Activated naive CD8-positive, alpha-beta T cell treated with anti-CD3 and anti-CD28 coated beads, Interleukin-2, amount 50 U/mL, for 24 hours (primary cell): ENCODE results near the gene SH3YL1.

Source experiments
- ATAC-seq: fragments of 150-1000 bp; cut with Tn5 transposase; one replicate; pipeline ENCODE4 v1.10.0; 2021
- DNase-seq: peaks from one replicate; pipeline ENCODE4 v3.0.0; 2021
- H3K27ac Mint-ChIP-seq: one replicate; pipeline ENCODE4 v1.8.0; 2021; ENCODE audit warnings: mild to moderate bottlenecking, mixed read lengths
- H3K27me3 Mint-ChIP-seq: one replicate; pipeline ENCODE4 v1.8.0; 2021; ENCODE audit warnings: mixed read lengths
- H3K36me3 Mint-ChIP-seq: one replicate; pipeline ENCODE4 v1.8.0; 2021; ENCODE audit warnings: low read depth, mixed read lengths
- H3K4me1 Mint-ChIP-seq: one replicate; pipeline ENCODE4 v1.8.0; 2021; ENCODE audit warnings: mixed read lengths
- H3K4me3 Mint-ChIP-seq: one replicate; pipeline ENCODE4 v1.8.0; 2021; ENCODE audit warnings: mild to moderate bottlenecking, moderate library complexity, mixed read lengths
- H3K9me3 Mint-ChIP-seq: one replicate; pipeline ENCODE4 v1.8.0; 2021; ENCODE audit warnings: mixed read lengths

The SH3YL1 gene

DNA sequence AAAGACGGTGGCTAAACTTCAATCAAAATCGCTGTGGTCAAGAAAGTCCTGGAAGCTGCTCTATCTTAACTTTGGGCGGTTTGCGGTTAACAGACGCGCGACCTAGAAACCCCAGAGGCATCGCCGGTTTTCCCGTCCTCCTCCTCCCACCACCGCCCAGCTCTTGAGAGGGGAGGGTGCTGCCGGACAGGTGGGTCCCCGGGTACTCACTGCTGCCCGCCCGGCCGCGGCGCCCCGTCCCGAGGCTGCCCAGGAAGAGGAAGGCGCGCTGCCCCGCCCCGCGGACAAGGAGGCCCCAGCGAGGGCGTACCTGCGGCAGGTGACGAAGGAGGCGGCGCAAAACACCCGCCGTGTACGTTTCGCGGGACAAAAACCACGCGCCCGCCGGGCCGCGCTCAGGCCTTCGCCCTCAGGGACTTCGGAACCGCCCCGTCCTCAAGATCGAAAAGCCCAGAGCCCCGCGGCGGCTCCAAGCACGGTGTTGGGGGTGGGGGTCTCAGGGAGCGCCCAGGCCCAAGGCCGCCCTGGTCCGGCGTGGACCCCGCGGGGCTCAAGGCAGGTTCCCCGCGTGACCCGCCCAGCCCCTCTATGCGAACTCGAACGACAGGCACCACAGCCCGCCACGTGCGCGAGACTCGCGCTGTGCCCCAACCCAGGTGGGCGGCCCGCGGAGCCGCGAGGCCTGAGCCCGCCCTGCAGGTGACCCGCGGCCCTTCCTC, at the start of gene SH3YL1:
TSS of gene SH3YL1 (minus strand) at position 259 of the 719 bp plus-strand sequence. CDS start at position 211, 48 bp downstream.
- Mint-ChIP-seq H3K27ac (peak within 1 kb of the TSS; percentile 93), H3K4me1 (peaks cover 46% of the 10 kb centered on the region), H3K36me3 (peaks cover 32% of the 10 kb centered on the region), H3K9me3 (peaks cover 7% of the 10 kb centered on the region), H3K27me3 (no peaks in the 10 kb centered on the region), H3K4me3 (peak within 1 kb of the TSS; percentile 92)
- peak; percentile 13 for ATAC-seq
- DNase-seq = peak; percentile 45

- Mint-ChIP-seq H3K4me3 (no peak overlapping the region), H3K36me3 (no peaks in the 10 kb centered on the region)
Observed at GRCh38 chr2:310994-311393, 47.2 kb upstream of the SH3YL1 start.

GRCh38 chr2:309954-310510, 46.2 kb upstream of the SH3YL1 start:
- Mint-ChIP-seq H3K4me1 (no peaks in the 10 kb centered on the region), H3K27ac (no peak overlapping the region), H3K36me3 (no peaks in the 10 kb centered on the region), H3K9me3 (no peaks in the 10 kb centered on the region), H3K4me3 (no peak overlapping the region), H3K27me3 (peaks cover 7% of the 10 kb centered on the region)
- no peak for ATAC-seq
- DNase-seq = no peak

More at GRCh38 chr2:310994-311393, 47.2 kb upstream of the SH3YL1 start:
- Mint-ChIP-seq H3K9me3 (no peaks in the 10 kb centered on the region), H3K27me3 (peaks cover 1% of the 10 kb centered on the region), H3K27ac (no peak overlapping the region), H3K4me1 (no peaks in the 10 kb centered on the region)
- DNase-seq = no peak
- ATAC-seq = no peak

- H3K27me3 Mint-ChIP-seq = peaks cover 7% of the 10 kb centered on the region
- DNase-seq = no peak
- H3K9me3 Mint-ChIP-seq = no peaks in the 10 kb centered on the region
- ATAC-seq = no peak
- H3K27ac Mint-ChIP-seq = no peak overlapping the region
- H3K4me1 Mint-ChIP-seq = no peaks in the 10 kb centered on the region
- H3K36me3 Mint-ChIP-seq = no peaks in the 10 kb centered on the region
- no peak overlapping the region for H3K4me3 Mint-ChIP-seq
Observed at GRCh38 chr2:309148-309953, 45.5 kb upstream of the SH3YL1 start.

- Mint-ChIP-seq H3K27me3 (peaks cover 7% of the 10 kb centered on the region), H3K36me3 (no peaks in the 10 kb centered on the region), H3K4me1 (no peaks in the 10 kb centered on the region), H3K27ac (no peak overlapping the region), H3K4me3 (no peak overlapping the region), H3K9me3 (no peaks in the 10 kb centered on the region)
- ATAC-seq (no peak), DNase-seq (no peak)
Observed at GRCh38 chr2:305366-305765, 41.5 kb upstream of the SH3YL1 start.

DNA sequence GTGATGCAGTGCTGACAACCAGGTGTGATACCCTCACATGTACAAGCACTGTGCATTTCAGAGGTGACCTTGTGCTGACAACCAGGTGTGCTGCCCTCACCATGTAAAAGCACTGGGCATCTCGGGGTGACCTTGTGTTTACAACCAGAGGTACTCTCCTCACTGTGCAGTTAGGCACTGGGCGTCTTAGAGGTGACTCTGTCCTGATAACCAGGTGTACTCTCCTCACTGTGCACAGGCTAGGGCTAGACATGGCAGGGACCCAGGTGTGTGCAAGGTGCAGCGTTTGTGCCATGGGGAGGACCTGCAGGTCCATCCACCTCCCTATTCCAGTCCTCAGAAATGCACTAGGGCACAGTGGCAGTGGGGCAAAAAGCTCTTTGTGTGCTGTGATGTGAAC, 32.5 kb upstream of the SH3YL1 start:
- H3K36me3 Mint-ChIP-seq = no peaks in the 10 kb centered on the region
- H3K4me1 Mint-ChIP-seq = no peaks in the 10 kb centered on the region
- H3K4me3 Mint-ChIP-seq = no peak overlapping the region
- DNase-seq = no peak
- H3K9me3 Mint-ChIP-seq = no peaks in the 10 kb centered on the region
- peaks cover 17% of the 10 kb centered on the region for H3K27me3 Mint-ChIP-seq
- H3K27ac Mint-ChIP-seq = no peak overlapping the region
- no peak for ATAC-seq

DNA sequence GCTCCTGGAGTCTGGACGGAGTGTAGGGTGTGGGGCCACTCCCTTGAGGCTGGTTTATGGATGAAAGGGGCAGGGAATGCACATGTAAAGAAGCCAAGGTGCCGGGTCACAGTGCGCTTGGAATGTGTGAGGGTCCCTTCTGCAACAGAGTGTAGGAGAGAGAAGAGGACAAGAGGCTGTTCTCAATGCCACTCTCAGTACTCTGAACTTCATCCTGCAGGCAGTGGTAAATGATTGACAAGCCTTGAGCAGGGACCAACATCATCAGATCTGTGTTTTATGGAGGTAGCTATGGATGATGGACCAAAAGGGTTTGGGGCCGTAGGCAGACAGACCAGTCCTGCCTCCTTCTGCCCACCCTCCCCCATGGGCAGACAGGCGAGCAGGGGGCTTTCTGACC, 31.3 kb upstream of the SH3YL1 start:
- H3K4me1 Mint-ChIP-seq = peaks cover under 1% of the 10 kb centered on the region
- H3K4me3 Mint-ChIP-seq = no peak overlapping the region
- H3K27me3 Mint-ChIP-seq = peaks cover 26% of the 10 kb centered on the region
- H3K36me3 Mint-ChIP-seq = no peaks in the 10 kb centered on the region
- no peak for DNase-seq
- H3K9me3 Mint-ChIP-seq = no peaks in the 10 kb centered on the region
- H3K27ac Mint-ChIP-seq = no peak overlapping the region
- no peak for ATAC-seq

- ATAC-seq (peak; percentile 36), DNase-seq (peak; percentile 61)
- Mint-ChIP-seq H3K36me3 (no peaks in the 10 kb centered on the region), H3K4me1 (peaks cover 8% of the 10 kb centered on the region), H3K4me3 (peak overlapping the region; percentile 67), H3K9me3 (no peaks in the 10 kb centered on the region), H3K27ac (no peak overlapping the region), H3K27me3 (peaks cover 43% of the 10 kb centered on the region)
Observed at GRCh38 chr2:290090-290722, 26.4 kb upstream of the SH3YL1 start.

- ATAC-seq = no peak
Observed at GRCh38 chr2:289362-290089, 25.7 kb upstream of the SH3YL1 start.

GRCh38 chr2:288758-289361, 25.0 kb upstream of the SH3YL1 start:
- ATAC-seq (no peak), DNase-seq (no peak)
- H3K4me1 Mint-ChIP-seq = peaks cover 8% of the 10 kb centered on the region
- H3K4me3 Mint-ChIP-seq = no peak overlapping the region
- H3K9me3 Mint-ChIP-seq = no peaks in the 10 kb centered on the region
- no peak overlapping the region for H3K27ac Mint-ChIP-seq
- H3K27me3 Mint-ChIP-seq = peaks cover 43% of the 10 kb centered on the region
- H3K36me3 Mint-ChIP-seq = no peaks in the 10 kb centered on the region

More at GRCh38 chr2:289362-290089, 25.7 kb upstream of the SH3YL1 start:
- H3K9me3 Mint-ChIP-seq = no peaks in the 10 kb centered on the region
- H3K27ac Mint-ChIP-seq = no peak overlapping the region
- H3K27me3 Mint-ChIP-seq = peaks cover 43% of the 10 kb centered on the region
- no peaks in the 10 kb centered on the region for H3K36me3 Mint-ChIP-seq
- DNase-seq = no peak
- H3K4me3 Mint-ChIP-seq = peak overlapping the region; percentile 67
- H3K4me1 Mint-ChIP-seq = peaks cover 8% of the 10 kb centered on the region

DNA sequence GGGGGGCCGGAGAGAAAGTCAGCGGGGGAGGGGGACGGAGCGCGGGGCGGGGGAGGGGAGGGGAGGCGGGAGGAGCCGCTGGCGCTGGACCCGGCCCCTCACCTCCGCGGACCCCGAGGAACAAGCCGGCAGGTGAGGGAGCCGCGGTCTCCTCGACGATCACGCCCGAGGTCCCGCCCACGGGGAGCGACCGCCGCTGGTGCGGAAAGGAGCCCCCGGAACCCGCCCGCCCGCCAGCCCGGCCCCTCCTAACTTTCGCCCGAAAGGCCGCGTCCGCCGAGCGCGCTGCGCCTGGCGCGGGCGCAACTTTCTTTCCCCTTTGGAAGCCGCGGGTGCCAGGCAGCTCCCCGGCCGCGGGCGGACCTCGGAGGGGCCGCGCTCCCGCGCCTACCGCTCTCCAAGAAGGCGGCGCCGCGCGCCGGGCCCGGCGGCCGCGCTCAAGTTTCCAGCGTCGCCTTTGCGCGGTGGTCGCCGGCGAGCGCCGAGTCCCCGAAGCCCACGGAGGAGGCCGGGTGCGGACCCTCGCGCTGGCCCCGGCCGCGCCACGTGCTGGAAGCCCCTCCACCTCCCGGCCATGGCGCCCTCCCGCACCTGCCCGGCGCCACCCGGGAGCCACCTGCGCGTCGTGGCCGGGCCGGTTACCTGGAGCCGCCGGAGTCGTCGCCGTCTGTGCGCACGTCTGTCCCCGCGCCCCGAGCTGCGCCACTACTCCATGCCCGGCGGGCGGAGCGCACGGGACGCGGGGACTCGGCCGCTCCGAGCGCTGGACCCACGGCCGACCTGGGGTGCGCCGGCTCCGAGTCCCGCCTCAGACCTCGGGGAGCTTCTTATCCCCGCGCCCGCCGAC, 24.3 kb upstream of the SH3YL1 start, which contains the start of gene ALKAL2:
TSS of gene ALKAL2 (minus strand) at position 181 of the 847 bp plus-strand sequence. CDS start 256 bp downstream, outside the sequence.
- H3K27ac Mint-ChIP-seq = no peak within 1 kb of the TSS
- peaks cover 43% of the 10 kb centered on the region for H3K27me3 Mint-ChIP-seq
- ATAC-seq = no peak
- peak within 1 kb of the TSS; percentile 46 for H3K4me3 Mint-ChIP-seq
- H3K9me3 Mint-ChIP-seq = no peaks in the 10 kb centered on the region
- peaks cover 8% of the 10 kb centered on the region for H3K4me1 Mint-ChIP-seq
- H3K36me3 Mint-ChIP-seq = no peaks in the 10 kb centered on the region
- no peak for DNase-seq

DNA sequence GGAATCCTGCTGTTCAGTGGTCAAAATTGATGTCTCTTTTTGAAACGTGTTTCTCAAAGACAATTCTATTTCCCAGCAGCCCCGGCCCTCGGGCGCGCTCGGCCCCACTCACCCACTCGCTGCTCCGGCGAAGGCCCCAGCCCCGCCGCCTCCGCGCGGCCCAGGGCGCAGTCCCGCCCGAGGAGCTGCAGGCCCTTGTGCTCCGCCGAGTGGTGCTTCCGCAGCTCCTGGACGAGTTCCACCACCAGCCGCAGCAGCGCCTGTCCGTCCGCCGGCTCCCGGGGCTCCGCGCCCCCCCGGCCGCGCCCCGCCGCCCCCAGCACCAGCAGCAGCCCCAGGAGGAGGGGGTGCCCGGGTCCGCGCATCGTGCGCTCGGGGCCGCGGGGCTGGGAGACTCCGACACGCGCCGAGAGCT, 23.6 kb upstream of the SH3YL1 start:
- no peaks in the 10 kb centered on the region for H3K9me3 Mint-ChIP-seq
- H3K27ac Mint-ChIP-seq = no peak overlapping the region
- ATAC-seq = peak; percentile 40
- peaks cover 8% of the 10 kb centered on the region for H3K4me1 Mint-ChIP-seq
- peaks cover 41% of the 10 kb centered on the region for H3K27me3 Mint-ChIP-seq
- H3K36me3 Mint-ChIP-seq = peaks cover under 1% of the 10 kb centered on the region
- no peak for DNase-seq
- no peak overlapping the region for H3K4me3 Mint-ChIP-seq
